ENCODE results near the gene CILP. TPM values are rescaled to one million over a fixed set of nuclear protein-coding genes. Genes with fewer than 3 reads are reported as not detected.

CILP gene
- total and polyA plus RNA-seq, 2 of the 13 experiments (the other 11 are each of a cell fraction or from before 2014, with no cell fraction given), result 0.03 TPM; not detected in 1

DNA sequence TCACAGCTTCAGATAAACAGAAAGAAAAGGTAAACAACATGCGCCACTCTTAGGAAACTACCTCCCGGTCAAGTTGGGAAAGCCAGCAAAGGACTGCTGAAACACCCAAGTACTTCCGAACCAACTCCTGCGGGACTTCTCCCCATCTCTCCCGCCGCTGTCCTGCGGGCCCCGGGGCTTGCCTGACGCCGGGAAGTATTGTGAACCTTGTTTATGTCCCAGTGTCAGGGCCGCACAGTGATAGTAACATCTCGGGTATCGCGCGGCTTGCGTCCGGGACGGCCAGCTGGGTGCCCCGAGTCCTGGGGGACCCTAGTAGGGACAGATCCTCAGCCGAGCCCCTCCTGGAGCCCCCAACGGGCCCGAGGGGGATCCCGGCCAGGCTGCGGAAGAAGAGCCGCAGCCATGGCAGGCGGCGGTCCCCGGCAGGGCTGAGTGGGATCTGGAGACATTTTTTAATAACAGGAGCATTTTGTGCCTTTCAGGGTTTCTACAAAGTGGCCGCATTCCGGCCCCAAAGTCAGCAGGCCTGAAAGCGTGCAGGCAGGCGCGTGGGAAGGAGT lies 26.9 kb downstream of the CILP start:
- peak overlapping the region; percentile 92 for H3K27ac ChIP-seq (ENCODE audit: extremely low read length, insufficient read depth, low read length)
- WGBS (ENCODE audit: low lambda C conversion rate), result 0% methylated on average over 17 of the region's 33 CpGs
- intact Hi-C loops (cut with micrococcal nuclease; ENCODE audit: unreplicated experiment), result loop anchor here (10.0 kb wide), 2 partner anchors 150 to 200 kb away; no protein-coding TSS in a partner anchor
- ATAC-seq (peak; percentile 81), FAIRE-seq (no peak), DNase-seq (ENCODE audit: low spot score) (peak; percentile 64)
- 0 out of 2 replicates have a peak, but pooled peaks cover 8% of the 10 kb centered on the region for H4K20me1 ChIP-seq (ENCODE audit: insufficient read depth, low read length)
- H3K9ac ChIP-seq (ENCODE audit: insufficient read depth, low read depth, low read length), result peak overlapping the region; percentile 92
- in situ Hi-C loops (cut with HindIII; ENCODE audit: extremely low pct_ligation_motif_present, low pct_unique_long_range_greater_than_20kb), result loop anchor here (10.0 kb wide), 1 partner anchor 200 kb away; no protein-coding TSS in a partner anchor
- peaks cover 0 to 17% of the 10 kb centered on the region in 2 experiments; a peak in 1 of 5 replicates for H3K36me3 ChIP-seq (replicated peaks in 1 of 2; ENCODE audit: control insufficient read depth in 1 of 2, insufficient read depth in 2 of 2, low read length in 2 of 2)
- no peaks in the 10 kb centered on the region; a peak in 1 of 5 replicates for H3K27me3 ChIP-seq (ENCODE audit: control insufficient read depth in 1 of 2, insufficient read depth in 2 of 2, low read length in 2 of 2)
- peaks cover 52% of the 10 kb centered on the region for H3K4me1 ChIP-seq (ENCODE audit: insufficient read depth, low read length)
- TSS peak; percentile 78 for BruUV-seq (replicated peaks)
- no peaks in the 10 kb centered on the region for H3K9me3 ChIP-seq (ENCODE audit: low read length)
- H3K4me2 ChIP-seq (ENCODE audit: low read depth, low read length), result peak overlapping the region; percentile 80
- peaks cover 48% of the 10 kb centered on the region for H3K79me2 ChIP-seq (ENCODE audit: insufficient read depth, low read length)
- no peak overlapping the region for H2AFZ ChIP-seq (ENCODE audit: low read length)
- CTCF ChIA-PET (ENCODE audit: low intra/inter-chr PET ratio, low total read pairs), result interaction anchor here (1.5 kb wide), 1 partner anchor 151 kb away, joined by 6 read pairs; no protein-coding TSS in a partner anchor
- H3K4me3 ChIP-seq (replicated peaks in 1 of 3; ENCODE audit: insufficient read depth in 1 of 3, low read depth in 2 of 3, low read length in 3 of 3), result peak overlapping the region; percentile 81 to 97 (median 90)
- POLR2A ChIA-PET, result interaction anchor here (0.6 to 3.6 kb wide), 17 partner anchors 10 to 395 kb away, joined by 3 to 92 read pairs (median 6); partner anchors contain the start of genes PARP16, PDCD7, RNU5B-1 and SLC51B
- TF ChIP-seq, protein P1, sequence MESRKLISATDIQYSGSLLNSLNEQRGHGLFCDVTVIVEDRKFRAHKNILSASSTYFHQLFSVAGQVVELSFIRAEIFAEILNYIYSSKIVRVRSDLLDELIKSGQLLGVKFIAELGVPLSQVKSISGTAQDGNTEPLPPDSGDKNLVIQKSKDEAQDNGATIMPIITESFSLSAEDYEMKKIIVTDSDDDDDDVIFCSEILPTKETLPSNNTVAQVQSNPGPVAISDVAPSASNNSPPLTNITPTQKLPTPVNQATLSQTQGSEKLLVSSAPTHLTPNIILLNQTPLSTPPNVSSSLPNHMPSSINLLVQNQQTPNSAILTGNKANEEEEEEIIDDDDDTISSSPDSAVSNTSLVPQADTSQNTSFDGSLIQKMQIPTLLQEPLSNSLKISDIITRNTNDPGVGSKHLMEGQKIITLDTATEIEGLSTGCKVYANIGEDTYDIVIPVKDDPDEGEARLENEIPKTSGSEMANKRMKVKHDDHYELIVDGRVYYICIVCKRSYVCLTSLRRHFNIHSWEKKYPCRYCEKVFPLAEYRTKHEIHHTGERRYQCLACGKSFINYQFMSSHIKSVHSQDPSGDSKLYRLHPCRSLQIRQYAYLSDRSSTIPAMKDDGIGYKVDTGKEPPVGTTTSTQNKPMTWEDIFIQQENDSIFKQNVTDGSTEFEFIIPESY (CRISPR knock-in tag; IDR thresholded peaks at IDR 0.05), result no peak
- 0 out of 2 replicates have a peak, but pooled peaks have one; percentile 4 for TF ChIP-seq ZBTB7B (CRISPR knock-in tag; IDR thresholded peaks at IDR 0.05)
- no peak for TF ChIP-seq STAT5B (CRISPR knock-in tag; IDR thresholded peaks at IDR 0.05)
- peak; percentile 13; the same call in 1 of the 2 replicates for TF ChIP-seq ZNF792 (CRISPR knock-in tag; IDR thresholded peaks at IDR 0.05)
- TF ChIP-seq, protein P2, sequence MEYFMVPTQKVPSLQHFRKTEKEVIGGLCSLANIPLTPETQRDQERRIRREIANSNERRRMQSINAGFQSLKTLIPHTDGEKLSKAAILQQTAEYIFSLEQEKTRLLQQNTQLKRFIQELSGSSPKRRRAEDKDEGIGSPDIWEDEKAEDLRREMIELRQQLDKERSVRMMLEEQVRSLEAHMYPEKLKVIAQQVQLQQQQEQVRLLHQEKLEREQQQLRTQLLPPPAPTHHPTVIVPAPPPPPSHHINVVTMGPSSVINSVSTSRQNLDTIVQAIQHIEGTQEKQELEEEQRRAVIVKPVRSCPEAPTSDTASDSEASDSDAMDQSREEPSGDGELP (IDR thresholded peaks at IDR 0.05; ENCODE audit: borderline replicate concordance, low read depth), result peak; percentile 77; the same call in 1 of the 2 replicates
- TF ChIP-seq SRSF4 (IDR thresholded peaks at IDR 0.05; ENCODE audit: low read depth, low read length, poor library complexity, severe bottlenecking), result no peak
- TF ChIP-seq CHD2 (IDR thresholded peaks at IDR 0.05; ENCODE audit: low read depth, low read length), result peak; percentile 93
- TF ChIP-seq, protein P3, sequence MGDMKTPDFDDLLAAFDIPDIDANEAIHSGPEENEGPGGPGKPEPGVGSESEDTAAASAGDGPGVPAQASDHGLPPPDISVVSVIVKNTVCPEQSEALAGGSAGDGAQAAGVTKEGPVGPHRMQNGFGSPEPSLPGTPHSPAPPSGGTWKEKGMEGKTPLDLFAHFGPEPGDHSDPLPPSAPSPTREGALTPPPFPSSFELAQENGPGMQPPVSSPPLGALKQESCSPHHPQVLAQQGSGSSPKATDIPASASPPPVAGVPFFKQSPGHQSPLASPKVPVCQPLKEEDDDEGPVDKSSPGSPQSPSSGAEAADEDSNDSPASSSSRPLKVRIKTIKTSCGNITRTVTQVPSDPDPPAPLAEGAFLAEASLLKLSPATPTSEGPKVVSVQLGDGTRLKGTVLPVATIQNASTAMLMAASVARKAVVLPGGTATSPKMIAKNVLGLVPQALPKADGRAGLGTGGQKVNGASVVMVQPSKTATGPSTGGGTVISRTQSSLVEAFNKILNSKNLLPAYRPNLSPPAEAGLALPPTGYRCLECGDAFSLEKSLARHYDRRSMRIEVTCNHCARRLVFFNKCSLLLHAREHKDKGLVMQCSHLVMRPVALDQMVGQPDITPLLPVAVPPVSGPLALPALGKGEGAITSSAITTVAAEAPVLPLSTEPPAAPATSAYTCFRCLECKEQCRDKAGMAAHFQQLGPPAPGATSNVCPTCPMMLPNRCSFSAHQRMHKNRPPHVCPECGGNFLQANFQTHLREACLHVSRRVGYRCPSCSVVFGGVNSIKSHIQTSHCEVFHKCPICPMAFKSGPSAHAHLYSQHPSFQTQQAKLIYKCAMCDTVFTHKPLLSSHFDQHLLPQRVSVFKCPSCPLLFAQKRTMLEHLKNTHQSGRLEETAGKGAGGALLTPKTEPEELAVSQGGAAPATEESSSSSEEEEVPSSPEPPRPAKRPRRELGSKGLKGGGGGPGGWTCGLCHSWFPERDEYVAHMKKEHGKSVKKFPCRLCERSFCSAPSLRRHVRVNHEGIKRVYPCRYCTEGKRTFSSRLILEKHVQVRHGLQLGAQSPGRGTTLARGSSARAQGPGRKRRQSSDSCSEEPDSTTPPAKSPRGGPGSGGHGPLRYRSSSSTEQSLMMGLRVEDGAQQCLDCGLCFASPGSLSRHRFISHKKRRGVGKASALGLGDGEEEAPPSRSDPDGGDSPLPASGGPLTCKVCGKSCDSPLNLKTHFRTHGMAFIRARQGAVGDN (CRISPR knock-in tag; IDR thresholded peaks at IDR 0.05), result peak; percentile 1; the same call in 1 of the 2 replicates
- peak; percentile 62 for TF ChIP-seq YEATS2 (CRISPR knock-in tag; IDR thresholded peaks at IDR 0.05; ENCODE audit: borderline replicate concordance)
- TF ChIP-seq KMT2B (CRISPR knock-in tag; IDR thresholded peaks at IDR 0.05), result peak; percentile 20; the same call in 1 of the 2 replicates
- TF ChIP-seq JDP2 (CRISPR knock-in tag; IDR thresholded peaks at IDR 0.05; ENCODE audit: borderline replicate concordance), result no peak
- no peak for TF ChIP-seq ZNF570 (CRISPR knock-in tag; IDR thresholded peaks at IDR 0.05; ENCODE audit: borderline replicate concordance)
- TF ChIP-seq ZBTB8A (CRISPR knock-in tag; IDR thresholded peaks at IDR 0.05; ENCODE audit: borderline replicate concordance, low read depth), result 0 out of 2 replicates have a peak, but pooled peaks have one; percentile 48
- TF ChIP-seq, protein P4, sequence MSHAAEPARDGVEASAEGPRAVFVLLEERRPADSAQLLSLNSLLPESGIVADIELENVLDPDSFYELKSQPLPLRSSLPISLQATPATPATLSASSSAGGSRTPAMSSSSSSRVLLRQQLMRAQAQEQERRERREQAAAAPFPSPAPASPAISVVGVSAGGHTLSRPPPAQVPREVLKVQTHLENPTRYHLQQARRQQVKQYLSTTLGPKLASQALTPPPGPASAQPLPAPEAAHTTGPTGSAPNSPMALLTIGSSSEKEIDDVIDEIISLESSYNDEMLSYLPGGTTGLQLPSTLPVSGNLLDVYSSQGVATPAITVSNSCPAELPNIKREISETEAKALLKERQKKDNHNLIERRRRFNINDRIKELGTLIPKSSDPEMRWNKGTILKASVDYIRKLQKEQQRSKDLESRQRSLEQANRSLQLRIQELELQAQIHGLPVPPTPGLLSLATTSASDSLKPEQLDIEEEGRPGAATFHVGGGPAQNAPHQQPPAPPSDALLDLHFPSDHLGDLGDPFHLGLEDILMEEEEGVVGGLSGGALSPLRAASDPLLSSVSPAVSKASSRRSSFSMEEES (CRISPR knock-in tag; IDR thresholded peaks at IDR 0.05), result no peak
